Hematopoietic multipotent progenitor cell (in vitro differentiated cells): ENCODE results near the gene CD48. TPM values are rescaled to one million over a fixed set of nuclear protein-coding genes. Genes with fewer than 3 reads are reported as not detected.

ENCODE experiments used
- DNase-seq, 3 donors: peaks; one replicate each; pipeline ENCODE4 v3.0.0-alpha.2; 2011 to 2015; ENCODE audit warnings: low read depth in 2 of 3, low spot score in 2 of 3
- total RNA-seq: library from RNA; depleted of rRNA; stranded (reverse); fragments of >200 nt; gene quantifications from one replicate; pipeline ENCODE4 v1.2.3, GENCODE V29; 2012

CD48 gene, protein sequence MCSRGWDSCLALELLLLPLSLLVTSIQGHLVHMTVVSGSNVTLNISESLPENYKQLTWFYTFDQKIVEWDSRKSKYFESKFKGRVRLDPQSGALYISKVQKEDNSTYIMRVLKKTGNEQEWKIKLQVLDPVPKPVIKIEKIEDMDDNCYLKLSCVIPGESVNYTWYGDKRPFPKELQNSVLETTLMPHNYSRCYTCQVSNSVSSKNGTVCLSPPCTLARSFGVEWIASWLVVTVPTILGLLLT
- total RNA-seq = 18.0 TPM

DNA sequence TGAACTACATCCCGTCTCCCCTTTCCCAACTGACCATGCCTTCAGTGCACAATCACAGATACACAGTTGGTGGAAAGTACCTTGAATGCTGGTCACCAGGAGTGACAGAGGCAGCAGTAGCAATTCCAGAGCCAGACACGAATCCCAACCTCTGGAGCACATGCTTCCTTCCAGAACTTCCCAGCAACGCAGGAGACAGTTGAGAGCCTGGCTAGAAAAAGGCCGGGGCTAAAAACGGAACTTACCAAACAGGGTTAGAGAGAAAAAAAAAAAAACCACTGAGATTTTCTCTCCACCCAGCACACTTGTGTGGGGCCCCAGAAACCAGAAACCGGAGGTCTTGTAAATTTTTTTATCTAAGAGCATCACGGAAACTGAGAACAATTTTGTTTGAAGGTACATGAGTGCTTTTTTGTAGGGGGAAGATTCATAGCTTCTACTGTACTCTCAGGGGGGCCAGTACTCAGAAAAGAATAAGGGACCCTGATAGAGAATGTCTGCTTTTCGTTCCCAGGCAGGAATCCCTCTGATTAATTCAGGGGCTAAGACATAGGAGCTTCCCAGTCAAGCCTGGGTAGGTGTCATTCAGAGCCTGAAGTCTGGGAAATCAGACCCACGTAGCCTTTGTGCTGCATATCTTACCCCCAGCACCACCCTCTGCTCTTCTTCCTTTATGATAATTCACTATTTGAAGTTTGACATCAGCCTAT, at the start of gene CD48:
Gene CD48, minus strand, starts transcription at position 221 of the 710 bp plus-strand sequence. Its CDS starts 59 bp downstream, at position 162.
- DNase-seq = peak; percentile 36 to 84 (median 54)

DNA sequence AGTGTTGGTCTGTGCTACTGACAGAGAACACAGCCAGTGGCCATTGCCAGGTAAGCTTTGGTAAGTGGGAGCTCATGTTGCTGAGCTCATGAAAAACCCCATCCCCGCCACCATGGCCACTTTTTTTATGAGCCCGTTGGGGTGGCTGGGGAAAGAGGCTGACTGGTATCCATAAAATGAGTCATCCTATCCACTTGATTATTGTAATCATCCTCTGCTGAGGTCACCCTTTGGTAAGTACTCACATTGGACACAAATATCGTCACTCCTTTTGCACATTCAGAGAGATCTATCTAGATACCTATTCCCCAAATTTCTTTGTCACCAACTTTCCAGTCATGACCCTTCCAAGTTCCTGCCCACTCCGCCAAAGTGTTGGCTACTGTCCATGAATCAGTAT, 49.4 kb upstream of the CD48 start:
- no peak for DNase-seq

DNA sequence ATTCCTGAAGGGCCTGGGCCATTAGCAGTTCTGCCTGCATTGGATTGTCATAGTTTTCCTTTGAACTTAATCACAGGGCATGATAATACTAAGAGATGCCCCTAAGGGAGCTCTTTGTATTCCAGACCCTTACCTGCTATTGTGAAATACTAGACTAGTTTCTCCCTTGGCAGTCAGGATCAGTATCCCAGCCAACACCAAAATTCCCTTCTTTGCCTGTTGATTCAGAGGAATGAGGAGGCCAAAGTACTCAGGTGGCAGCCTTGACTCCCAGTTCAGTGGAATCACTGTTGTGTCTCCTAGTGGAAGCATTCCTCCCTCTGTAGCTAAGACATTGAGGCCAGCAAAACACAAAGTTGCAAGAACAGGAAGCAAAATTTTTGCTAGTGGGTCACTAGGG, 48.1 kb upstream of the CD48 start:
- DNase-seq = no peak

DNA sequence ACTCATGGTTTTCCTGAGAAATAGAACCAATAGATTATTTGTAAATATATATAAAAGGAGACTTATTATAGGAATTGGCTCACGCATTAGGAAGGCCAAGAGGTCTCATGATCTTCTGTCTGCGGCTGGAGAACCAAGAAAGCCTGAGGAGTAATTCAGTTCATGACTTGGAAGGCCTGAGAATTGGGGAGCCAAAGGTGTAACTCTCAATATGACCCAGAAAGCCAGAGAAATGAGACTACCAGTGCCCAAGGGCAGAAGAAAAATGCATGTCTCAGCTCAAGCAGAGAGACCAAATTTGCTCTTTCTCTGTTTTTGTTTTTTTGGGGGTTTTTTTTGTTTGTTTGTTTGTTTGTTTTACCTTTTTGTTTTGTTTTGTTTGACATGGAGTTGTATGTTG, 46.9 kb upstream of the CD48 start:
- DNase-seq = no peak

DNA sequence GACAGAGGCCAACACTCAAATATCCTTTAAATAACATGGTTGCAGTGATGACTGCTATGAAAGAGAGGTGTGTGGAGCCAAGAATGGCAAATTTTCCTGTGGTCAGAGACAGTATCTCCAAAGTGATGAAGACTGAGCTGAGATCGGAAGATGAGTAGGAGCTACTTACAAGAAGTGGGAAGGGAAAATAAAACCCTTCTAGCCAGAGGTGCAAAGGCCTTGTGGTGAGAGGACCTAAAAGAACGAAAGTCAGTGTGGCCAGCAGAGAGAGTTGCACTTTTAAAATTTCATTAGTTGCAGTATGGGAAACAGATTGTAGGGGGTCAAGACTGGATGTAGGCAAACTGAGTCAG, 45.2 kb upstream of the CD48 start:
- DNase-seq = no peak

DNA sequence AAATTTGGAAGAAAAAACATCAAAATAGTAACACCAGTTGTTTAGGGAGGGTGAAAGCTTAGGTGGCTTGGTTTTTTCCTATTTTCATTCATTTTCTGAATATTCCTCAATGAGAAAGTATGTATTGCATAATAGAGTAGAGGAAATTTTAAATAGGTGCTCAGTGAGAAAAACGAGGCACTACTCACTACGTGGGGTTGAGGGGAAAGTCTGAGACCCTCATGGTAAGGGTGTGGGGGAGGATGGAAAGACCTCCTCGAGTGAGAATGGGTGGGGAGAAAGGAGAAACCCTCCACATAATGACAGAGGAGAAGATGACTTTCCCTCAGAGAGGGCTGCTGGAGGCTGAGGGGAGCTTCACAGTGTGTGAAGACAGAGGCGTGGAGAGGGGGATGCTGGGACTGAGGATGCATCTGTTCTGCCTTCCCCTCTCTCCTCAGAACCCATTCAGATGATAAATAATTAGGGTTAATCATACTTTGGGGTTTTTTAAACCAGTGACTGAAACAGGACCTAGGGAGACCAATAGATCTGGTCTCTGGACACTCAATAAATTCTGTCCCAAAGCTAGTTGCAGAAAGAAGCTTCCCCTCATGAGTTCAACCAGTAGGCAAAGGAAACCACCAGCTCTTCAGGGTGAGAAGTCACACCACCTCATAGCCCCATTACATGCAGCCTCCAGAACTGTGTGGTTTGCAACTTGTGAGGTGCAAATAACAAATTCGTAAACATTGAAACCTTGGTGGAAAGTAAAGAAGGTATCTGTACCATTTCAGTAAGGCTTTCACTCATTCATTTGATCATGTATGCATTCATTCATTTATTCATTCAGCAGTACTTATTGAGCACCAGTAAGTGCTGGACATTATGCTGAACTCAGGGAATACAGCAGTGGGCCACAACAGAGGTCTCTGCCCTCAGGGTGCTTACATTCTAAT, 44.6 kb upstream of the CD48 start:
- no peak for DNase-seq

DNA sequence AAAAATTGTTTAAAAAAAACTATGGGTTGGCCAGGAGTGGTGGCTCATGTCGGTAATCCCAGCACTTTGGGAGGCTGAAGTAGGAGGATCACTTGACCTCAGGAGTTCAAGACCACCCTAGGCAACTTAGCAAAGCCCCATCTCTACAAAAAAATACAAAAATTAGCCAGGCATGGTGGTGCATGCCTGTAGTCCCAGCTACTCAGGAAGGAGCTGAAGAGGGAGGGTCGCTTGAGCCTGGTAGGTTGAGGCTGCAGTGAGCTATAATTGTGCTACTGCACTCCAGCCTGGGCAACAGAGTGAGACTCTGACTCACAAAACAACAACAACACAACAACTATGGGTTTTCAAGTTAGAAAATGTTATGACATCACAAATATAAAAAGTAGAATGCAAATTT, 43.8 kb upstream of the CD48 start:
- no peak for DNase-seq

DNA sequence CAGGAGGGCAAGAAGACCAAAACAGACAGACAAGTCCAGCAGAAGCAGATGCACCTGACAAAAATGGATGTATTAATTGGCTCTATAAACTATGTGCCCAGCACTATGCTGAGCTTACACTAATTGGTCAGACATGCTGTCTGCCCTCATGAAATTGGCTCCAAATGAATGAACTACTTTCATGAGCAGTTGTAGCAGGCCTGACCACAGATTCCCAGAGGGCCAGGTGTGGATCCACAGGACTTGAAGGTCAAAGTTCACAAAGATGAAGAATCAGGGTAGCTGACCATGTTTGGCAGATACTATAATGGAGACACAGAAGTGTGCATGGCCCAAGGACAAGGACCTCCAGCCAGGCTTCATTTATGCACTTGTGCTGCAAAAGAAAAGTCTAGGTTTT, 42.0 kb upstream of the CD48 start:
- DNase-seq = no peak

DNA sequence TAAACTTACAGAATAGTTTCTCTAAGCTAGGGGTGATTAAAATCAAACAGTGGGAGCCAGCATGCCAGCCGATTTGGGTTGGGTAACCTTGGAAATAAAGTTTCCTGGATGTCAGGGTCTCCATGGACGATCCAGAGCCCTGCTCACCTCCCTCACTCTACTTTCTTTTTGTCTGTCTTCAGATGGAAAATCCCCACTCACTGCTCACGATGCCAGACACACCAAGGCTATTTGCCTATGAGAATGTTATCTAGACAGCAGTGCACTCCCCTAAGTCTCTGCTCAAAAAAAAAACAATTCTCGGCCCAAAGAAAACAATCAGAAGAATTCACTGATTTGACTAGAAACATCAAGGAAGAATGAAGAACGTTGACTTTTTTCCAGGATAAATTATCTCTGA, 41.3 kb upstream of the CD48 start:
- DNase-seq = no peak

DNA sequence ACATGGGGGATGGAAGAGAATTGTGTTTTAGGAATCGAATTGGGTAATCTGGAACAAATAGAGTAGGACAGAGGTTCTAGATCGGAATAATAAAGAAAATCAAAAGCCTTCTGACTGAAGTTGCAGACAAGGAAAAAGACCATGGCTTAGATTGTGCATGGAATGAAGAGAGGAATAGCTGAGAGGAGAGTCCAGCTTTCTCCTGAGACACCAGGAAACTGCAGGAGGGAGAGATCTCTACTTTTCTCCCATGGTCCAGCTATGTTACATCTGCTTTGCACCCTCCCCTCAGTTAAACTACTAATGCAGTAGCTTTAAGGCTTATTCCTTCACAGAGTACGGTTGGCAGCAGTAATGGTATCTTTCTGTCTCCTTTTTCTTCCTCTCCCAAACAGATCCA, 40.8 kb upstream of the CD48 start:
- DNase-seq = no peak

DNA sequence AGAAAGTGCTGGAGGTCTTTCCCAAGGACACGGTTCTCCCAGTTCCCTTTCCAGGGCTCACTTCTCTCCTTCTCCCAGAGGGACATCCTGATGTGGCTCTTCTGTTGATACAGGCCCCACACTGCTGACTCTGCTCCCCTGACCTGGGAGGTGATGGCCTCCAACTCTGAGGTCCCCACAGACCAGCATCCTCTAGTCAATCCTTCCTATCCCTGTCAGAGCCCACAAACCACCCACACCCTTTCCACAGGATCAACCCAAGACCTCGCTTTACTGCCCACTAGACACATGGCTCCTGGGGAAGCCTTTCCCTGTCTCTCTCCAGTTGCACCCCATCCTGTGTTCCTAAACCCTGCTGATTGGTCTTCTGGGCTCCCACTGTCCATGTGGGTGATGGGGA, 39.0 kb upstream of the CD48 start:
- DNase-seq = no peak

DNA sequence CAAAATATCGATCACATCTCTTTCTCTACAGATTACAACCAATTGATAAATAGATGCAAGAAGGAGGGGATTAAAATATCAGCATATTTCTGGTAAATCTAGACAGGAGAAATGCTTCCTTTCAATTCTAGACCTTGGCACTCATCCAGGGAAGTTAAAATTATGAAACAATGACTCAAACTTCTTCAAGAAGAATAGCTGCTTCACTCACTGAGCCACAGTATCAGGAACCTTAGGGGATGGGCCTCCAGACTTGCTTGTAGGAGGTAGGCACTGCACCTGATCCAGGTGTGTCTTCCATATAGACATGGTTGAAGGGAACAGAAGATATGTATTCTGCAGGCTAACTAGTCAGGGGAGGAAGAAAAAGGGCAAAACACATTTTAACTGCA, 37.3 kb upstream of the CD48 start:
- DNase-seq = peak in 1 of 3 donors; percentile 50

DNA sequence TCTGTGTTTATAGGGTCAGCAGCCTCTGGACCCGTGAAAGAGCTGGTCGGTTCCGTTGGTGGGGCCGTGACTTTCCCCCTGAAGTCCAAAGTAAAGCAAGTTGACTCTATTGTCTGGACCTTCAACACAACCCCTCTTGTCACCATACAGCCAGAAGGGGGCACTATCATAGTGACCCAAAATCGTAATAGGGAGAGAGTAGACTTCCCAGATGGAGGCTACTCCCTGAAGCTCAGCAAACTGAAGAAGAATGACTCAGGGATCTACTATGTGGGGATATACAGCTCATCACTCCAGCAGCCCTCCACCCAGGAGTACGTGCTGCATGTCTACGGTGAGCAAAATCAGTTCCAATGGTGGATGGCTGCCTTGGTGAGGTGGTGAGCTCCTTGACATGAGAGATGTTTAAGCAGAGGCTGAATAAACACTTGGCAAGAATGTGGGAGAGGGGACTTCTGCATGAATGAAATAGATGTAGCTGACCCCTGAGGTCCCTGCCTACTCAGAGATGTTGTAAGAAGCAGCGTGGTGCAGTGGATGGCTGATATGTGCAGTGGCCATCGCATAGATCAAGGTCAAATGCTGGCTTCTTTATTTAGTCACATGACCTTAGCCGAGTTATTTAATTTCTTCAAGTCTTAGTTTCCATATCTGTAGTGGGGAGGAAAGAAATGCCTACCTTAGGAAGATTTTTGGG, 36.7 kb upstream of the CD48 start:
- no peak for DNase-seq

DNA sequence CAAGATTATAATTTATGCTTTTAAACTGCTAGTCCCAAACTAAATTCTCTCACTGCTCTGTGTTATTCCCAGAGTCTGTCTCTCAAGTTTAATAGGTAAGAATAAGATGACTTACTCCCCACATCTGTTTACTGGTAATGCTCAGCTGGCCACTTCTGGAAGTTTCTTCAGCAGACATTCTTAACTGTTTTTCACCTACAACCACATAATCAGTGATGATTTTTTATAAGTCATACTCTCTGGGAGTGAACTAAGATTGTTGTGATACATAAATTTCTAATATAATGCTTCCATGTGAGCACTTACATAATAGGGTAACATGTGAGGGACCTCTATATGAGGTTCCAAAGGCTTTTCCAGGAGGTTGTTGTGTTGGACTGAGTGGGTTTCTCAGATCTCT, 36.1 kb upstream of the CD48 start:
- no peak for DNase-seq

DNA sequence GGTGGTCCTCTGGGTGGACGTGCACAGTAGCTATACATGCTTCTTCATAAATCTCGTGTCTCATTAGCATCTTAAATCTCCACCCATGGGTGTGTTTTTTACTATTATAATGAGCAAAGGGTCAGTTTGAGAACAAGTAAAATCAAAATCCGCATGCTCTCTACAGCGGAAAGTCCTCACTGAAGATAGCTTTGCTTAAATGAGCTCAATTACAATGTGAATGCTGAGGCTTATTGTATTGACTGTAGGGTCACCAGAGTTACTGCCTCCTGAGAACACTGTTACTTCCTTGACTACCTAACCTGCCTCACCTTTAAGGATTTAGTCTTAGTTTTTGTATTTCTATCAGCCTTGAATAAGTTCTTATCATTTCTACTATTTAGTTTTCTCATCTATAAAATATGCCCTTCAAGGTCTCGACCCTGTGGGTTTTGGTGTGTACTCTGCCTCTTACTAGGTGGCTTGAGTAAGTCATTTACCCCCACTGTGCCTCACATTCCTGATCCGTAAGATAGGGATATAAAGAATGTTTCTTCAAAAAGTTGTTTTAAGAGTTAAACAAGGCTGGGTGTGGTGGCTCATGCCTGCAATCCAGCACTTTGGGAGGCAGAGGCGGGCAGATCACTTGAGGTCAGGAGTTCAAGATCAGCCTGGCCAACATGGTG, 35.3 kb upstream of the CD48 start:
- DNase-seq = no peak

DNA sequence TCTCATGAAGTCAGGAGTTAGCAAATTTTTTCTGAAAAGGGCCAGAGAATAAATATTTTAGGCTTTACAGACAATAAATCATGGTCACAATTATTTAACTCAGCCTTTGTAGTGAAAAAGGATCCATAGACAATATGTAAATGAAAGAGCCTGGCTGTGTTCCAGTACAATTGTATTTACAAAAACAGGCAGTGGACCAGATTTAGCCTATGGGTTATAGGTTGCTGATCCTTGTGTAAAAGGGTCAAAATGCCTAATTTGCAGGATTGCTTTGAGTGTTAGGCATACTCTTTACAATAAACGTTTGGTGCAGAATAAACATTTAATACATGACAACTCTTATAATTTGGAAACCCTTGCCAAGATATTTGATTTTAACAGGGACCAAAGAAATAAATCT, 33.9 kb upstream of the CD48 start:
- no peak for DNase-seq

DNA sequence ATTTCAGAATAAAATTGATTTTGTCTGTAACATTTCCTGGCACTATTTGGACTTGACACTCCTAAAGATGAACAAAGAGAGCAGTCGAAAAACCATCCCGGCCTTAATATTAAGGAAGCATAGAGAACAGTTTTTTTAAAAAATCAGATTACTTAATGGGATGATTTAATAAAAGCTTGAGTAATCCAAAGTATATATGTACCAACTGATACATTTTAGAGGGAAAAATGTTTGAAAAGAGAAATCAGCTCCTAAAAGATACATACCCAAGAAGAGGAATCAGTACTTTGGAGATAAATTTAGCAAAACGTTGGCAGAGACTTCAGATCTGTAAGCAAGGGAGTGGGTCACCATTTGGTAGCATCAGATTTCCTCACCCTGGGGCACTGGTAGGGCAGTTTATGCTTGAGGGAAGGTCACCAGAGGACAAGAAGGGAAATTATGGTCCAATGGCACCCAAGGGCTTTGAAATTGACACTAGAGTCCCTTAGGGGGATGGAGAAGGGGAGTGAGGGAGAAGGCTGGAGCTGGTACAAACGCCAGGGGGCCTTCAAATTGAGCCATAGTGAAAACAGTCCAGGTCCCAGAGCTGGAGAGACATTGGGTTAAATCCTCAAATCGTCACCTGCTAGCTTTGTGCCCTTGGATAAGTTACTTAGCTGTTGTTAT, 33.4 kb upstream of the CD48 start:
- no peak for DNase-seq

DNA sequence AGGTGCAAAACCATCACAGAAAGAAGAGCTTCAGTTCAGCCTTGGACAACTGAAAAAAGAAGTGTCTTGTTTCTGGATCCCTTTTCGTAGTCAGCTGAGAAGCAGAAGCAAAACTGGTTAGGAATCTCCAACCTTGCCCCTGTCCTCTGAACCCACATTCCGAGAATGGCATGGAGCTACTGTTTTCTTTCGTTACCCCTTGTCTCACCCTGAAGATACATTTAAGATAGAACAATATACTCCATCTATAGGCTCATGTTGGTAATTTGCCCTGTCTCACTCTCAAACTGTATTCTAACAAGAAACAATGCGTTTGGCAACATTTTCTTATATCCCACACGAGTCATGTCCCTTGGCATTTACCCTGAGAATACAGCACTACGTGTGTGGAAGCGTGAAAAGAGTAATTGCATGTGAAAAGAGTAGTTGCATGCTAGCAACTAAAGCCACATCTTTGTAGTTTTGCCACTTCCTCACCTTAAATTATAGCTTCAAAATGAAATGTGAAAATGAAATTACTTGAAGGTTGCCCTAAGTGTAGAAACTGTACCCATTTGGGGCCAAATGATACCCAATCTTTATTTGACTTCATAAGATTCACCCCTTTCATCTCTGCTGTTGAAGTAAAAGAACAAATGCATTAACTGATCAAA, 32.7 kb upstream of the CD48 start:
- no peak for DNase-seq

DNA sequence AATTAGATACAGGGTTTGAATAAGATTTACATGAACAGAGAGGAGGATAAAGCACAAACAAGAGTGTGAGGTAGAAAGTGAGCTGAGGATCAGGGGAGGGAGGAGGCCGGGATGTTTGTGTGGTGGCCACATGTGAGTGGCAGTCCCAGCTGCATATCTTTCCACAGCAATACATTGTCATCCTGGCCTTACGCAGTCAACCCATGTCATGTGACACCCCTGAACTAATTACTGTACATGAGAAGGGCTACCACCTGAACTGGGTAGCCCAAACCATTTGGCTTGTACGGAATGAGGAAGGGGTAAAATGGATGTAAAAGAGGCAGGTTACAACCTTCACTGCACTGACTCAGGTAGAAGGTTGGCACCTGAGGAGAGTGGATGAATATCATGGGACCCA, 31.6 kb upstream of the CD48 start:
- no peak for DNase-seq
